GM15510 (cell line): ENCODE results near the gene HIF1AN.

Experiments
- POLR2A ChIP-seq: IDR thresholded peaks from 3 replicates; pipeline ENCODE4 v1.6.1; 2011; ENCODE audit warnings: borderline replicate concordance; ENCODE audit not compliant: insufficient read length; ENCODE audit errors: extremely low read depth

Gene HIF1AN

GRCh38 chr10:100535338-100535714 is 417 bp upstream of the HIF1AN start:
- no peak for TF ChIP-seq POLR2A

- TF ChIP-seq POLR2A, result no peak
Measured at GRCh38 chr10:100537475-100537874, 1.7 kb downstream of the HIF1AN start.

GRCh38 chr10:100544950-100545349 is 9.2 kb downstream of the HIF1AN start:
- TF ChIP-seq POLR2A, result no peak

GRCh38 chr10:100551196-100551595 is 15.5 kb downstream of the HIF1AN start:
- TF ChIP-seq POLR2A, result no peak

GRCh38 chr10:100551738-100552137 is 16.0 kb downstream of the HIF1AN start:
- no peak for TF ChIP-seq POLR2A

GRCh38 chr10:100553929-100554328 is 18.2 kb downstream of the HIF1AN start:
- TF ChIP-seq POLR2A, result no peak

- no peak for TF ChIP-seq POLR2A
Measured at GRCh38 chr10:100554902-100555301, 19.2 kb downstream of the HIF1AN start.

- no peak for TF ChIP-seq POLR2A
Measured at GRCh38 chr10:100560248-100560647, 24.5 kb downstream of the HIF1AN start.

GRCh38 chr10:100561005-100561404 is 25.3 kb downstream of the HIF1AN start:
- no peak for TF ChIP-seq POLR2A

GRCh38 chr10:100562008-100562672 is 26.4 kb downstream of the HIF1AN start:
- no peak for TF ChIP-seq POLR2A

- TF ChIP-seq POLR2A, result no peak
Measured at GRCh38 chr10:100565206-100565985, 29.7 kb downstream of the HIF1AN start.

GRCh38 chr10:100566561-100566960 is 30.8 kb downstream of the HIF1AN start:
- TF ChIP-seq POLR2A, result no peak

GRCh38 chr10:100567249-100567648 is 31.5 kb downstream of the HIF1AN start:
- no peak for TF ChIP-seq POLR2A

- no peak for TF ChIP-seq POLR2A
Measured at GRCh38 chr10:100567826-100568225, 32.1 kb downstream of the HIF1AN start.

- no peak for TF ChIP-seq POLR2A
Measured at GRCh38 chr10:100568912-100569311, 33.2 kb downstream of the HIF1AN start.

- TF ChIP-seq POLR2A, result no peak
Measured at GRCh38 chr10:100569687-100570481, 34.1 kb downstream of the HIF1AN start.

GRCh38 chr10:100570506-100570905 is 34.8 kb downstream of the HIF1AN start:
- TF ChIP-seq POLR2A, result no peak
